ENCODE data around the gene SAFB.

Gene SAFB

DNA sequence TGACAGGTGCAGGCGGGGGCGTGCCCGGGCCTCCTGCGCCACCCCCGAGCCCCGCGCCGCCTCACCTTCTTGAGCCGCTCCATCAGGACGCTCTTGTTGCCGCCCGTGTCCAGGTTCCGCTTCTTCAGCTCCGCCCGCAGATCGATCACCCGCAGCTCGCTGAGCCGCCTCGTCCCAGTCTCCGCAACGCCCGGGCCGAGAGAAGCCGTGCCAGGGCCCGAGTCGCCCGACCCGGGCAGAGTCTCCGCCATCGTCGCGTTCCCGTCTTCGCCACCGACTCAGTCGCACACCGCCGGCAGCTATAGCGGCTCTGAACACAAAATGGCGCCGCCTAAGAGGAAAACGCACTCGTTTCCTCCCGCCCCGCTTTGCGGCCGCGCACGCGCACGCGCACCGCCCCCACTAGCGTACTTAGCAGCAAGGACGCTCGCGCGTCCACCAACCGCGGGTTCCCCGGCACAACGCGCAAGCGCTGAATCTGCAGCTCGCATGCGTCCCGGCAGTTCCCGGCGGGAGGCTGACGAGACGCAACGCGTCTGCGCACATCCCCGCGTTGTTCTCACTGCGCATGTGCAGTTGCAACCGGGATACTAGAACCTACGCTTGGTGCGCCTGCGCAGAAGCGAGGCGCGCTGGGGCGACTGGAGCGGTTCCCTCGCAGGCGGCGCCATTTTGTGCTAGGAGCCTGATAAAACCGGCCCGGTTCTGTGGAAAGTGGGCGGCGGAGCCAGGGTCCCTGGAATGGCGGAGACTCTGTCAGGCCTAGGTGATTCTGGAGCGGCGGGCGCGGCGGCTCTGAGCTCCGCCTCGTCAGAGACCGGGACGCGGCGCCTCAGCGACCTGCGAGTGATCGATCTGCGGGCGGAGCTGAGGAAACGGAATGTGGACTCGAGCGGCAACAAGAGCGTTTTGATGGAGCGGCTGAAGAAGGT is at the start of gene SAFB, which contains the start of gene SAFB2:
SAFB (plus strand) TSS at position 619 of the 932 bp plus-strand sequence; CDS start at position 742, 123 bp downstream.
SAFB2 (minus strand) TSS at position 312 of the 932 bp plus-strand sequence; CDS start at position 251, 61 bp downstream.
- Histone ChIP-seq H3K4me3 (ENCODE audit: low read depth in 1 of 2, low read length in 1 of 2) (peak within 1 kb of the TSS; percentile 92 to 95), H3K4me1 (ENCODE audit: control insufficient read depth in 1 of 2, insufficient read depth in 1 of 2, low read depth in 1 of 2, low read length in 1 of 2) (peaks cover 47 to 59% of the 10 kb centered on the region in 2 experiments), H3K27ac (peak within 1 kb of the TSS; percentile 96), H3K36me3 (peaks cover 44% of the 10 kb centered on the region), H3K9me3 (no peaks in the 10 kb centered on the region), H3K27me3 (no peaks in the 10 kb centered on the region)
- TF ChIP-seq, protein P1, sequence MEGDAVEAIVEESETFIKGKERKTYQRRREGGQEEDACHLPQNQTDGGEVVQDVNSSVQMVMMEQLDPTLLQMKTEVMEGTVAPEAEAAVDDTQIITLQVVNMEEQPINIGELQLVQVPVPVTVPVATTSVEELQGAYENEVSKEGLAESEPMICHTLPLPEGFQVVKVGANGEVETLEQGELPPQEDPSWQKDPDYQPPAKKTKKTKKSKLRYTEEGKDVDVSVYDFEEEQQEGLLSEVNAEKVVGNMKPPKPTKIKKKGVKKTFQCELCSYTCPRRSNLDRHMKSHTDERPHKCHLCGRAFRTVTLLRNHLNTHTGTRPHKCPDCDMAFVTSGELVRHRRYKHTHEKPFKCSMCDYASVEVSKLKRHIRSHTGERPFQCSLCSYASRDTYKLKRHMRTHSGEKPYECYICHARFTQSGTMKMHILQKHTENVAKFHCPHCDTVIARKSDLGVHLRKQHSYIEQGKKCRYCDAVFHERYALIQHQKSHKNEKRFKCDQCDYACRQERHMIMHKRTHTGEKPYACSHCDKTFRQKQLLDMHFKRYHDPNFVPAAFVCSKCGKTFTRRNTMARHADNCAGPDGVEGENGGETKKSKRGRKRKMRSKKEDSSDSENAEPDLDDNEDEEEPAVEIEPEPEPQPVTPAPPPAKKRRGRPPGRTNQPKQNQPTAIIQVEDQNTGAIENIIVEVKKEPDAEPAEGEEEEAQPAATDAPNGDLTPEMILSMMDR (IDR thresholded peaks at IDR 0.05), result peak; percentile 42

DNA sequence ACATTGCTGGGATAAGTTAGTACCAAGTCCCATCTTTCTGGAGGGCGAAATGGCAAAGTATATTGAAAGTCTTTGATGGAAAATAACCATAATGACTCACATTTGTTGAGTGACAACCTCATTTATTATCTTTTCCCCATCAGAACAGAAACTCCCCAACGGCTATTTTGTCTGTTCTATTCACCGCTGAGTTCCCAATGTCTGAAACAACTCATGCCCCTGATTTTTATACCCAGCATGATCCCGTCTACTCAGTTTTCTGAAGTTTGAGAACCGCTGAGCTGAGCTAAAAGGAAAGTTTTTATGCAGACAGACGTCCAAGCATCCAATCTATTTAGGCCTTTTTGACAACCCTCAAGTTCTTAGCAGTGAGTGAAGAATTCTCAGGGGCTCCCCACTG is 47.3 kb upstream of the SAFB start:
- TF ChIP-seq, protein P1 (IDR thresholded peaks at IDR 0.05), result no peak
- Histone ChIP-seq H3K9me3 (no peaks in the 10 kb centered on the region), H3K36me3 (no peaks in the 10 kb centered on the region), H3K27me3 (no peaks in the 10 kb centered on the region), H3K4me1 (ENCODE audit: control insufficient read depth in 1 of 2, insufficient read depth in 1 of 2, low read depth in 1 of 2, low read length in 1 of 2) (peaks cover 0 to 3% of the 10 kb centered on the region in 2 experiments), H3K4me3 (ENCODE audit: low read depth in 1 of 2, low read length in 1 of 2) (no peak overlapping the region), H3K27ac (no peak overlapping the region)

- Histone ChIP-seq H3K27ac (no peak overlapping the region), H3K4me1 (ENCODE audit: control insufficient read depth in 1 of 2, insufficient read depth in 1 of 2, low read depth in 1 of 2, low read length in 1 of 2) (peaks cover 0 to 3% of the 10 kb centered on the region in 2 experiments), H3K36me3 (peaks cover 15% of the 10 kb centered on the region), H3K27me3 (no peaks in the 10 kb centered on the region), H3K9me3 (no peaks in the 10 kb centered on the region), H3K4me3 (ENCODE audit: low read depth in 1 of 2, low read length in 1 of 2) (no peak overlapping the region)
- TF ChIP-seq, protein P1 (IDR thresholded peaks at IDR 0.05), result peak; percentile 80
Measured at GRCh38 chr19:5578097-5578846, 44.6 kb upstream of the SAFB start.

DNA sequence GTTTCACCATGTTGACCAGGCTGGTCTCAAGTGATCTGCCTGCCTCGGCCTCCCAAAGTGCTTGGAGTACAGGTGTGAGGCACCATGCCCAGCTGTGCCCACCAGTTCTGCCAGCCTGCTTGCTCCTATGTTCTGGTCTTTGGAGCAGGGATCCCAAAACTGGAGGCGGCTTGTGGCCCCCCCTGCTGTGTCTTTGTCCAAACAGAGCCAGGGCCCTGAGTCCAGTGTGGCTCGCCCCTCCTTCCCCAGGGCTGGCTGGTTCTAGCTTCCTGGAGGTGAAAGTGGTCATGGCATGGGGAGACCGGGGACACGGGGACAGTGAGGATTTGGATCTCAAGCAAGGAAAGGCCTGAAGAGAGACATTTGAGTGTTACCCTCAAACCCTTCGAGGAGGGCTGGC is 43.6 kb upstream of the SAFB start:
- TF ChIP-seq, protein P1 (IDR thresholded peaks at IDR 0.05), result no peak
- Histone ChIP-seq H3K36me3 (peaks cover 17% of the 10 kb centered on the region), H3K27ac (no peak overlapping the region)

GRCh38 chr19:5579697-5580096 is 43.2 kb upstream of the SAFB start:
- Histone ChIP-seq H3K4me1 (ENCODE audit: control insufficient read depth in 1 of 2, insufficient read depth in 1 of 2, low read depth in 1 of 2, low read length in 1 of 2) (peaks cover 0 to 9% of the 10 kb centered on the region in 2 experiments), H3K27ac (no peak overlapping the region), H3K9me3 (no peaks in the 10 kb centered on the region), H3K4me3 (ENCODE audit: low read depth in 1 of 2, low read length in 1 of 2) (no peak overlapping the region), H3K36me3 (peaks cover 21% of the 10 kb centered on the region), H3K27me3 (no peaks in the 10 kb centered on the region)
- TF ChIP-seq, protein P1 (IDR thresholded peaks at IDR 0.05), result no peak

More for the DNA sequence above, 43.6 kb upstream of the SAFB start:
- H3K27me3 ChIP-seq, result no peaks in the 10 kb centered on the region
- H3K4me1 ChIP-seq (ENCODE audit: control insufficient read depth in 1 of 2, insufficient read depth in 1 of 2, low read depth in 1 of 2, low read length in 1 of 2), result peaks cover 0 to 9% of the 10 kb centered on the region in 2 experiments
- H3K4me3 ChIP-seq (ENCODE audit: low read depth in 1 of 2, low read length in 1 of 2), result no peak overlapping the region
- no peaks in the 10 kb centered on the region for H3K9me3 ChIP-seq

All from neutrophil (primary cell).